Chondrocyte (in vitro differentiated cells): ENCODE results near the gene MYCBP2. TPM values are rescaled to one million over a fixed set of nuclear protein-coding genes. Genes with fewer than 3 reads are reported as not detected.
A peak's percentile ranks its signal among the peaks of the same experiment; 100 is the strongest.

Source experiments
- DNase-seq: peaks from one replicate; pipeline ENCODE4 v3.0.0; 2021; ENCODE audit warnings: mixed read lengths, low spot score
- H3K27ac Mint-ChIP-seq: one replicate; pipeline ENCODE4 v1.8.0; 2021; ENCODE audit warnings: mild to moderate bottlenecking, moderate library complexity, mixed read lengths; ENCODE audit not compliant: unreplicated experiment
- H3K27me3 Mint-ChIP-seq: 2 replicates; pipeline ENCODE4 v1.8.0; 2021; ENCODE audit warnings: low read depth, mixed read lengths
- H3K36me3 Mint-ChIP-seq: 2 replicates; pipeline ENCODE4 v1.8.0; 2021; ENCODE audit warnings: low read depth, mixed read lengths
- H3K4me1 Mint-ChIP-seq: 2 replicates; pipeline ENCODE4 v1.8.0; 2021; ENCODE audit warnings: low read depth, mild to moderate bottlenecking, mixed read lengths
- H3K4me3 Mint-ChIP-seq: one replicate; pipeline ENCODE4 v1.8.0; 2021; ENCODE audit warnings: mild to moderate bottlenecking, moderate library complexity, mixed read lengths; ENCODE audit not compliant: unreplicated experiment
- H3K9me3 Mint-ChIP-seq: 2 replicates; pipeline ENCODE4 v1.8.0; 2021; ENCODE audit warnings: low read depth, mixed read lengths
- long read RNA-seq: library from polyadenylated mRNA; stranded (forward); transcript quantifications from one replicate; pipeline ENCODE4 v2.0.0, GENCODE V29; 2021
- total RNA-seq: library from RNA; stranded (reverse); gene quantifications from 3 replicates; pipeline ENCODE4 v1.2.1, GENCODE V29; 2021
- TF ChIP-seq, protein P1 (sequence below): fragments of 200-600 bp; sonication (generic); IDR thresholded peaks from 2 replicates; pipeline ENCODE4 v1.5.0; 2021; ENCODE audit warnings: antibody characterized with exemption, mild to moderate bottlenecking, moderate library complexity

The MYCBP2 gene, protein sequence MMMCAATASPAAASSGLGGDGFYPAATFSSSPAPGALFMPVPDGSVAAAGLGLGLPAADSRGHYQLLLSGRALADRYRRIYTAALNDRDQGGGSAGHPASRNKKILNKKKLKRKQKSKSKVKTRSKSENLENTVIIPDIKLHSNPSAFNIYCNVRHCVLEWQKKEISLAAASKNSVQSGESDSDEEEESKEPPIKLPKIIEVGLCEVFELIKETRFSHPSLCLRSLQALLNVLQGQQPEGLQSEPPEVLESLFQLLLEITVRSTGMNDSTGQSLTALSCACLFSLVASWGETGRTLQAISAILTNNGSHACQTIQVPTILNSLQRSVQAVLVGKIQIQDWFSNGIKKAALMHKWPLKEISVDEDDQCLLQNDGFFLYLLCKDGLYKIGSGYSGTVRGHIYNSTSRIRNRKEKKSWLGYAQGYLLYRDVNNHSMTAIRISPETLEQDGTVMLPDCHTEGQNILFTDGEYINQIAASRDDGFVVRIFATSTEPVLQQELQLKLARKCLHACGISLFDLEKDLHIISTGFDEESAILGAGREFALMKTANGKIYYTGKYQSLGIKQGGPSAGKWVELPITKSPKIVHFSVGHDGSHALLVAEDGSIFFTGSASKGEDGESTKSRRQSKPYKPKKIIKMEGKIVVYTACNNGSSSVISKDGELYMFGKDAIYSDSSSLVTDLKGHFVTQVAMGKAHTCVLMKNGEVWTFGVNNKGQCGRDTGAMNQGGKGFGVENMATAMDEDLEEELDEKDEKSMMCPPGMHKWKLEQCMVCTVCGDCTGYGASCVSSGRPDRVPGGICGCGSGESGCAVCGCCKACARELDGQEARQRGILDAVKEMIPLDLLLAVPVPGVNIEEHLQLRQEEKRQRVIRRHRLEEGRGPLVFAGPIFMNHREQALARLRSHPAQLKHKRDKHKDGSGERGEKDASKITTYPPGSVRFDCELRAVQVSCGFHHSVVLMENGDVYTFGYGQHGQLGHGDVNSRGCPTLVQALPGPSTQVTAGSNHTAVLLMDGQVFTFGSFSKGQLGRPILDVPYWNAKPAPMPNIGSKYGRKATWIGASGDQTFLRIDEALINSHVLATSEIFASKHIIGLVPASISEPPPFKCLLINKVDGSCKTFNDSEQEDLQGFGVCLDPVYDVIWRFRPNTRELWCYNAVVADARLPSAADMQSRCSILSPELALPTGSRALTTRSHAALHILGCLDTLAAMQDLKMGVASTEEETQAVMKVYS (N-terminal part only)
- total RNA-seq, result 59.5 to 86.7 TPM (median 60.2 TPM) in 3 replicates
- long read RNA-seq, partial matches to known transcripts, result 3 of 6 reads
- long read RNA-seq, other reads (novel, unspliced or antisense), result 3 of 6 reads

DNA sequence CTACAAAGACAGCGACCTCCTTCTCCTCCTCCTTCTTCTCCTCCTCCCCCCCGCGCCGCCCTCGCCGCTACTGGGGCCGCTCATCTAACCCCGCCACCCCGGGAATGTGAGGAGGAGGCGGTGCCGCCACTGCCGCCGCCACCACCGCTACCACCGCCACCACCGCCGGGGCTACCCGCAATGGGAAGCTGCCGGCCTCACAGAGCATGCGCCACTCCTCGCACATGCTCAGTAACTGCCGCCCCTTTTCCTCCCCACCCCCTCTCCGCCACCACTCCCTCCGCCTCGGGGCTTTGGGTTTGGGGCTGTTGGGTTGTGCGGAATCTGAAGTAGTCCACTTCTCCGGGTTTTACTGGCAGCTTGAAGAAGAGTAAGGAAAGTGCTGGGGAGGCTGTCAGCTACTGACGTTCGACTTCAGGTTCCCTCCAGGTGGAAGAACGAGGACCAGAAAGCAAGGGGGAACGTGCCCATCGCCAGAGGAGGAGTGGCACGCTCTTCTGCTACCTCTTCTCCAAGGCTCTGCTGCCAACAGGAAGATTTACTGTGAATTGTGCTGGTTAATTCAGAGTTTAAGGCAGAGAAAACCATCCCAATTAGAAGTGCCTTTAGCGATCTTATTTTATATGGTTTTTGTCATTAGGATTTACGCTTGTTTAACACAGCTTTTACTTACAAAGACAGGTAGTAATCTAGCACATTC, at the start of gene MYCBP2:
MYCBP2 (minus strand) TSS at position 190 of the 700 bp plus-strand sequence. CDS start 319 bp downstream, outside the sequence.
- no peaks in the 10 kb centered on the region for H3K9me3 Mint-ChIP-seq
- H3K4me1 Mint-ChIP-seq, result peaks cover 60% of the 10 kb centered on the region
- peak within 1 kb of the TSS; percentile 94 for H3K27ac Mint-ChIP-seq
- H3K36me3 Mint-ChIP-seq, result no peaks in the 10 kb centered on the region
- DNase-seq, result peak; percentile 97
- peak within 1 kb of the TSS; percentile 89 for H3K4me3 Mint-ChIP-seq
- H3K27me3 Mint-ChIP-seq, result no peaks in the 10 kb centered on the region
- TF ChIP-seq, protein P1, sequence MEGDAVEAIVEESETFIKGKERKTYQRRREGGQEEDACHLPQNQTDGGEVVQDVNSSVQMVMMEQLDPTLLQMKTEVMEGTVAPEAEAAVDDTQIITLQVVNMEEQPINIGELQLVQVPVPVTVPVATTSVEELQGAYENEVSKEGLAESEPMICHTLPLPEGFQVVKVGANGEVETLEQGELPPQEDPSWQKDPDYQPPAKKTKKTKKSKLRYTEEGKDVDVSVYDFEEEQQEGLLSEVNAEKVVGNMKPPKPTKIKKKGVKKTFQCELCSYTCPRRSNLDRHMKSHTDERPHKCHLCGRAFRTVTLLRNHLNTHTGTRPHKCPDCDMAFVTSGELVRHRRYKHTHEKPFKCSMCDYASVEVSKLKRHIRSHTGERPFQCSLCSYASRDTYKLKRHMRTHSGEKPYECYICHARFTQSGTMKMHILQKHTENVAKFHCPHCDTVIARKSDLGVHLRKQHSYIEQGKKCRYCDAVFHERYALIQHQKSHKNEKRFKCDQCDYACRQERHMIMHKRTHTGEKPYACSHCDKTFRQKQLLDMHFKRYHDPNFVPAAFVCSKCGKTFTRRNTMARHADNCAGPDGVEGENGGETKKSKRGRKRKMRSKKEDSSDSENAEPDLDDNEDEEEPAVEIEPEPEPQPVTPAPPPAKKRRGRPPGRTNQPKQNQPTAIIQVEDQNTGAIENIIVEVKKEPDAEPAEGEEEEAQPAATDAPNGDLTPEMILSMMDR, result no peak

DNA sequence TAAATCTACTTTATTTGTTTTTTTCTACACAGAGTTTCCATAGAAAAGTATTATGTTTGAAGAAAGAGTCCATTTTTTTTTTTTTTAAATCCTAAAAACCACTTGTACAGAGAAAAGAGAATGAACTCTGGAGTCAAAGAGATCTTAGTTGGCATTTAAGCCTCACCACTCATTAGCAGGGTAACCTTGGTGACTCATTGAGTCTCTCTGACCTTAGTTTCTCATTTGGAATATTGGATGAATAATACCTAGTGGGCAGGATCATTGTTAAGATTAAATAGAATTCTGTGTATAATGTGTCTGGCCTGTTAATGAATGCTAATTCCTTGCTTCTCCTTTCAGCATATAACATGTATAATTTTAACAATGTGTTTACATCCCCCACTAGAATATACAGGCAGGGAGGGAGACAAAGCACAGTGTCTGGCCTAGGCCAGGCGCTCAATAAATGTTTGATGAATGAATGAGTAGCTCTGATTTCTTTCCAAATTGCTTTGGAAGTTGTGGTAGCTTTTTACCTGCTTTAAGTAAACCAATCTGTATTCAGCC, 48.7 kb upstream of the MYCBP2 start:
- Mint-ChIP-seq H3K36me3 (no peaks in the 10 kb centered on the region), H3K9me3 (no peaks in the 10 kb centered on the region), H3K27me3 (no peaks in the 10 kb centered on the region), H3K27ac (no peak overlapping the region), H3K4me1 (no peaks in the 10 kb centered on the region), H3K4me3 (no peak overlapping the region)
- TF ChIP-seq, protein P1, result no peak
- no peak for DNase-seq

DNA sequence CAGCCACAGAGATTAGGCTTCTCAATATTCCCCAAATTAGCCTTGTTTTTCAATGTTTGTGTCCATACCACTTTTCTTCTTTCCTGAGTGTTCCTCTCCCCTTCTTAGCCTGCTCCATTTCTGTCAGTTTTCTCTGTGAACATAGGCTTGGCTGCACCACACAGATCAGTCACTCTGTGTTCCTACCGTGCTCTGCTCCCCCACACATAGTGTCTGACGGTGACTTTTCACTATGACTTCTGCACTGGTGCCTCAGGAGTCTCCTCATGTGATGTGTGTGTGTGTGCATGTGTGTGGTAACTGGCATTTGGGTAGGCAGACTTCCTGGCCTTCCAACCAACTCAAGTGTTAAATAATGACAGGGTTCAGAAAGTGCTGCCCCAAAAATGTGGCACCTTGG, 47.9 kb upstream of the MYCBP2 start:
- Mint-ChIP-seq H3K27me3 (peaks cover 5% of the 10 kb centered on the region), H3K27ac (no peak overlapping the region), H3K36me3 (no peaks in the 10 kb centered on the region), H3K4me3 (no peak overlapping the region), H3K9me3 (no peaks in the 10 kb centered on the region), H3K4me1 (no peaks in the 10 kb centered on the region)
- no peak for DNase-seq
- TF ChIP-seq, protein P1, result no peak

DNA sequence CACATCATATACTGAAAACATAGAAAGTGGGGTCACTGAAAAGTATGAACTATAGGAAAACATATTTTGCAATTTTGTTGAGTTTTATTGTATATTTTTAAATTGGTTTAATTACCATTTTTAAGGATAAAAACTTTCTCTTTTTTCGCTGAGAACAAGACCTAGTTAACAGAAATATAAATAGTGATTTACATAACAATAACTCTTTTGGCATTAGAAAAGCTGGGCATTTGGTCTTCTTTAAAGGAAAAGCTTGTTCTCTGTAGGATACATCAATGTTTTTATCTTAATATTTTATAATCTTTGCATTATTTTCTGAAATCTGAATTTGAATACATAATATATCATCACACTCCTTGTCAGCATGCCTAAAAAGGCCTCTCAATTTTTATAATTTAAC, 47.4 kb upstream of the MYCBP2 start:
- H3K27ac Mint-ChIP-seq, result no peak overlapping the region
- H3K4me3 Mint-ChIP-seq, result no peak overlapping the region
- no peaks in the 10 kb centered on the region for H3K36me3 Mint-ChIP-seq

More for the DNA sequence above, 47.4 kb upstream of the MYCBP2 start:
- TF ChIP-seq, protein P1, result no peak
- DNase-seq, result no peak
- Mint-ChIP-seq H3K9me3 (no peaks in the 10 kb centered on the region), H3K27me3 (peaks cover 5% of the 10 kb centered on the region), H3K4me1 (no peaks in the 10 kb centered on the region)
